ENCODE measurements around the gene DCHS2.
A peak's percentile ranks its signal among the peaks of the same experiment; 100 is the strongest.

Gene DCHS2

DNA sequence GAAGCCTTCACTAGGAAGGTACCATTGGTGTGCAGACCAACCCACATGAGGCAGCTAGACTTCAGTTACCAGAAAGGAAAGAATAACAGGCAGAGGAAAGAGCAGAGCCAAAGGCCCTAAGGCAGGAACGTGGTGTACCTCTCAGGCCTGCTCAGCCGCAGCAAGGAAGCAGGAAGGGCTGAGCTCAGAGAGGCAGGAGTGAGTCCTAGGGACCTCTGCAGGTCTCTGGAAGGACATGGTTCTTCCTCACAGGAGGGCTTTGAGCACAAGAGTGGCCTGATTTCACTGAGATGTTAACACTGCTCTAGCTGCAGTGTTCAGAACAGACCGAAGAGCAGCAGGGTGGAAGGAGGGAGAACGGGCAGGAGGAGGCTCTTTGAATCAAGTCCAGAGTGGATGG lies 124.6 kb downstream of the DCHS2 start:
- no peak for DNase-seq

GRCh38 chr4:154364066-154364845 lies 127.3 kb downstream of the DCHS2 start:
- DNase-seq: no peak

- DNase-seq: no peak
These were observed 130.1 kb downstream of the DCHS2 start for GRCh38 chr4:154361450-154361849.

- no peak for DNase-seq
These were observed 131.1 kb downstream of the DCHS2 start for GRCh38 chr4:154360491-154360890.

DNA sequence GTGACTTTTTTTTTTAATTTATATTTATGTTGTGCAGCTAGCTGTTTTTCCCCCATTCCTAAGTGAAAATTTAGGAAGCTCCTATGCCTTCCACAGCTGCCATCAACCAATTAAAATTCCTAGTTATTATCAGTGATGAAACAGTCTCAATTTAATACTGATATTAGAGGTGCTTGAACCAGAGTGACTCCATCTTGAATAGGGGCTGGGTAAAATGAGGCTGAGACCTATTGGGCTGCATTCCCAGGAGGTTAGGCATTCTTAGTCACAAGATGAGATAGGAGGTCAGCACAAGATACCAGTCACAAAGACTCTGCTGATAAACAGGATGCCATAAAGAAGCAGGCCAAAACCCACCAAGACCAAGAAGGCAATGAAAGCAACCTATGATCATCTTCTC lies 136.7 kb downstream of the DCHS2 start:
- DNase-seq: no peak

DNA sequence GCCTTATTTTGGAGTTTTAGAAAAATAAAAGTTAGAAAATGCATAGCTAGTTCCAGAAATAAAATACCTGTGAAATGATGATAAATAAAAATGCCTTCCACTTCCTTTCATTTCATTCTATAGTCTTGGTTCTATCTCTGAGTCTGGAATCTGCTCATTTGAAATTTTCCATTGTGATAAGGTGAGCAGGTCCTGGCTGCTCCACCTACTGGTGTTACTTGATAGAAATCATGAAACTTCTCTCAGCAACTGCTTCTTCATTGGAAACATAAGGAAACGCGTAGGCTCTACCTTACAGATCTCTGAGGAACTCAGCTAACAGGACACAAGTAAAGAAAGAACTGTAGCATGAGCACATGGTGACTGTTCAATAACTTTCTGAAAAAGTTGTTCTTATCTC lies 141.8 kb downstream of the DCHS2 start:
- DNase-seq: peak; percentile 4

DNA sequence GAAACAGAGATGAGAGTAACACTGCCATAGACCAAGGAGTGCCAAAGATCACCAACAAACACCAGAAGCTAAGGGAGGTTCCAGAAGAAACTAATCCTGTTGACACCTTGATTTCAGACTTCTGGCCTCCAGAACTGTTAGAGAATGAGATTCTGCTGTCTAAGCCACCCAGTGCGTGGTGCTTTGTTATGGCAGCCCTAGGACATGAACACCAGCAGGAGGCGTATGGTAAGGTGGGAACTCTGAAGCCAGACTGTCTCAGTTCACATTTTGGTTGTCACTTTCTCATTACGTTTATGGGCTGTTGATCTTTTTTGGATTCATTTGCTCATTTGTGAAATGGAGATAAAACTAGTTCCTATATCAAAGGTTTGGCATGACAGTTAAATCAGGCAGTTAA lies 142.9 kb downstream of the DCHS2 start:
- no peak for DNase-seq

GRCh38 chr4:154345359-154345758 lies 146.2 kb downstream of the DCHS2 start:
- DNase-seq: no peak

DNA sequence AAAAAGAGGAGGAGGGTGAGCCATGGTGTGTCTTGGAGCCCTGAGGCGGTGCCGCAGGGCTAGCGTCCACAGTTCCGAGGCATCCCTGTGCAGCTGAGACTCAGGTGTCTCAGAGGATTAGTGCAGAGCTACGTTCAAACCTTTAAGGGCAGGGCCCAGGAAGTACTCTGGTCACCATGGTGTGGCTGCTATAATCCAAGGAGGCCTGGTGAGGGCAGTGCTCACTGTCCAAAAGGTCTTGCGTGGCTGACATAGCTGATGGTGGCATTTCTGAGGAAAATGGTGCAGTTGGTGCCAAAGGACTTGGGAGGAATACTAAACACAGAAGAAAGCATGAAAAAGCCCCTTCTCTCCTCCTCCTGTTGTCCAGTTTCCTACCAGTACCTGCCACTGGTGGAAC lies 146.9 kb downstream of the DCHS2 start:
- DNase-seq: no peak

DNA sequence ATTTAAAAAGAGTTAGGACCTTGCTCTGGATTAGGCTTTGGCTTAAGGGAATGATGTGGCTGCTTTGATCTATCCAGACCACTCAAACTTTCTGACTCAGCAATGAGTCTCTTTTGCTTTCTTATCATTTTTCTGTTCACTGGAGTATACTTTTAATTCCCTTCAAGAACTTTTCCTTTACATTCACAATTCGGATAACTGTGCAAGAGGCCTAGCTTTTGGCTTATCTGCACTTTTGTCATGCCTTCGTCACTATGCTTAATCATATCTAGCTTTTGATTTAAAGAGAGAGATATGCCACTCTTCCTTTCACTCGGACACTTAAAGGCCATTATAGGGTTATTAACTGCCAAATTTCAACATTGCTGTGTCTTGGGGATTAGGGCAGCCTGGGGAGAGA lies 147.9 kb downstream of the DCHS2 start:
- DNase-seq: no peak

- DNase-seq: no peak
These were observed 150.2 kb downstream of the DCHS2 start for GRCh38 chr4:154341448-154341847.

GRCh38 chr4:154335588-154335987 lies 156.0 kb downstream of the DCHS2 start:
- DNase-seq: no peak

DNA sequence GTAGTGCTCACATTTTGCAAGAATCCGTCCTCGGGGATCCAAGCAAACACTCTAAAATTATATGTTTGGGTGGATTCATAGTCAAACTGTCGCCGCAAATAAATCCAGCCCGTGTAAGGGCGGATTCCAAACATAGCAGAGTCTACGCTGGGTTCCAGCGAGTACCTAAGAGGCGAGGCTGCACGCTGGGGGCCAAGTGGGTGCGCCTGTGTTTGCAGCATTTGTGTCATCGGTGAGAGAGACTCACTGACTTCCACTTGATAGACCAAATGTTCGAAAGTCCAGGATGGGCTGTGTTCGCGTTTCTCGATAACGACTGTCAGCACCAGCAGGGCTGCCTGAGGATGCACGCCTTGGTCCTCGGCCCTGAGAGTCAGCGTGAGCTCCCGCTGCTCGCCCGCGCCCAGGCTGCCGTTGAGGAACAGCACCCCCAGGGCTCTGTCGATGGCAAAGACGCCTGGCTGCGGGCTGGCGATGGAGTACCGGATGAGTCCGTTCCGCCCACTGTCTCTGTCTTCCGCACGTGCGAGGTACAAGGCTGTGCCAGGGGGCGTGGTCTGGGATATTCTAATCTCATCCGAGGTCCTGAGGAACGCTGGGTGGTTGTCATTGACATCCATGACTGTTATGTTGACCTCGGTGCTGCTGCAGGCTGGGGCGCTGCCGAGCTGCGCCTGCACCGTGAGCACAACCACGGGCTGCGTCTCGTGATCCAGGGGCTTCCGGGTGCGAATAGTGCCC lies 158.7 kb downstream of the DCHS2 start:
- peak; percentile 76 for DNase-seq

- no peak for DNase-seq
These were observed 161.7 kb downstream of the DCHS2 start for GRCh38 chr4:154329939-154330338.

DNA sequence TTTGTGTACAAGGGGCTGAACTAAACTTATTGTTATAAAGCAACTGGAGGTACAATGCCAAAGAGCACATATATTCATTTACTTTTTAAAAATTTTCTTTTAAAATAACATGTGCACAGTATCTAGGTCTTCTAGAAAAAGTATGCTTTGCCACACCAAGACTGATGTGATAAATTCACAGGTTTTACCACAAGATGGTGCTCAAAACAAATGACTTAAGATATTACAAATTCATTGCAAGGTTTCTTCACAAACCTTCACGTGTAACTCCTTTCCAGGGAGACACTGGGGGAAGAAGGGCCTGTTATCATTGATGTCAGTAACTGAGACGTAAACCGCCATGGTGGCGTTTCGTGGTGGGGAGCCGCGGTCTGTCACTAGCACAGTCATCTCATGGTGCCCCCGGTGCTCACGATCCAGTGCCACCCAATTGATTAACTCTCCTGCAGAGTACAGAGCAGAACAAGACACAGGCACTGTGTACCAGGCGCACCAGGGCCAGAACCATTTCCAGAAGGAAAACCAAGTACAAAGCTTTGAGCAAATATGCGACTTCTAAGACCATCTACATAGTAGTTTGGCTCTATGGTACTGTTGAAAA lies 162.2 kb downstream of the DCHS2 start:
- DNase-seq: no peak

DNA sequence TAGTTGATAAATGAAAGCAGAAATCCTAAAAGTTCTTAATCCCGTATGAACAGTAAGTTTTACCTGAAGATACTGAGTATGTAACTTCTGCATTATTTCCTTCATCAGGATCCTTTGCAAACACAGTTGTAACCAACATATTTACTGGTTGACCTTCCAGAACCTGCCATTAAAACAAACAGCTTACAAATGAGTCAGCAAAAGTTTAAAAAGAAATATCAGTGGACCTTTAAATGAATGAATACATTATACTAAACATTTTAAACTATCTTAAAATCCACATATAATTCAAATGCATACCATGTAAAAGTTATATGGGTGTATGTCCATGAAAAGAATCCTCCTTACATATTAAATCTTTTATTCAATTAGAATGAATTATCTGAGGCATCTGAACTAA lies 163.6 kb downstream of the DCHS2 start:
- DNase-seq: no peak

DNA sequence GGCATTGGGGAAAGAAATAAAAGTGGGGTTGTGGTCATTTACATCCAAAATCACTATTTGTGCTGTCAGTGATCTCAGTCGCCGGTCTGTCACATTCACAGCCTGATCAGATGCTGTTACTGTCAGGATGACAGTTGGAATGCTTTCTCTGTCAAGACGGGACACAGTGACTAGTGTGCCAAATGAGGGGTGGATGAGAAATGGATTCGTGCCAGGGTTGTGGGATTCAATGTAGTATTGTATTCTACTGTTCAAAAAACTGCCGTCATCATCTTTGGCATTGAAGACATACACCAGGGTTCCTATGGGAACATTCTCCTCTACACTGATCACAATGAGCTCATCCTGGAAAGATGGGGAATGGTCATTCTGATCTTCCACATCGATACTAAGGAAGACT lies 171.1 kb downstream of the DCHS2 start:
- no peak for DNase-seq

GRCh38 chr4:154319736-154320135 lies 171.9 kb downstream of the DCHS2 start:
- no peak for DNase-seq

DNA sequence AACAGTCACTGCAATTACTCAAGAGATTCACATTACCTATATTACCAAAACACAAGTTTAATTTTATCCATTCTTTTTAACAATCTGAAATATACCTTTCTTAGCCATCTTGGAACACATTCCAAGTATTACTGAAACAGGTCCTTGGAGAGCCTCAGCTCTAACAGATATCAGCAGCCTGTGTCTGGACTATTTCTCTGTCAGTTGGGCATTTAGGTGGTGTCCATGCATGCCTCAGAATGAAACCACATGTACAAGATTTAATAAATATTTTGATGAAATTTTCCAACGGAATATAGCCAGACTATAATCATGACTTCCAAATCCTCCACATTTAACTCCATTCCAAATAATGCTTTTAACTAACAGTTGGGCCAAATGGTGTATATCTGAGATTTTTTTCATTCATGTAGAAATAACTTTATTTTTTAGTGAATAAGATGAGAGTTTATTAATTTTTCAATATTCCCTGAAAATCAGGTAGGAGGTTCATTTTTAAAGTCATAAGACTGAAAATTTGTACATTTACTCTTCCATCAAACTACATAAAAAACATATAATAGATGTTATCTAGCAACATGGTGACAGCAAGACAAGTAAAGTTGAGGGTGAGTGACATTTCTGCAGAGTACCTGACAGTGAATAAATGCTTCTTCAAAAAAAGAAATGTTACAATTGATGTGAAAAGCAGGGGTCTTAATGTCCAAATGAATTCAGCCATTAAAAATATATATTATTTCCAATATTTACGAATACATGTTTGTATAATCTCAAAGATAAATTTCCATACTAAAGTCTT lies 174.2 kb downstream of the DCHS2 start:
- no peak for DNase-seq

GRCh38 chr4:154315741-154316140 lies 175.9 kb downstream of the DCHS2 start:
- DNase-seq: no peak

DNA sequence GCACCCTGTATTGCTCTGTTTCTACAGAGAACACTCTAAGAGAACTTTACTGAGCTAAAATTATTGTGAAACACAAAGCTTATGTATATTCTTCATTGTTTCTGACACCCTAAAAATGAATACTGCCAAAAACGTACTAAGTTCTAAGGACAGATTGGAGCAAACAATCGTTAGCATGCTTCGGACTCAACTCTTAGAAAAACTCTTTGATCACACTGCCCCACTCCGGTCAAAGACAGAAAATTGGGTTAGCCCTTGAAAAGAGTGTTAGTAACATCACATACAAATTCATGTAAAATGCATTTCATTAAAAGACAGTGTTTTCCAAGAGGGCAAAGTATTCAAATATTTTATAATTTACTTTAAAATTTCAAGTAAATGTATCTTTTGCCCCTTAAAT lies 177.4 kb downstream of the DCHS2 start:
- DNase-seq: no peak

DNA sequence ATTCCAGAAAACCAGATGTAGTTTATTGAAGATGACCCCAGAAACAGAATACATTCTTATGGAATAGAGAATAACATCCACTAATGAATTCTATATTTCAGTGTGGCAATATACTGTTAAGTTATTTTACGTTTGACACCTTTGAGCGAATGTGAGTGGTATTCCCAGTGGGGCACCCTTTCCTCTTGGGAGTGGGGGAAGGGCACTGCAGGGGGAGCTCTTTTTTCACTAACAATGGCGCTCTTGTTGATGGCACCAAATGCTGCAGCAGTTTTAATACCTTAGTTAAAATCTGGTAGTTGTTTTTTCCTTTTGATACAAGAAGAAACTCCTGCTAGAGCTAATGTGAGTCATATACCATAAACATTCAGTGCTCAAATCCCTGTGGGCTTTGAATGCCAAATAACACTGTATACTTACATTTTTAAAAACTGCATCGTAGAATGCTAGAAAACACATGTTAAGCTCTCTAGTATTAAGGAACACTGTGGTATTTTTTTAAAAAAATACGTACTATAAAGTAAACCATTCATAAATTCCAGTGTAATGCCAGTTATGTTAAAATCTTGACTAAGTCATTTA lies 178.5 kb downstream of the DCHS2 start:
- no peak for DNase-seq

DNA sequence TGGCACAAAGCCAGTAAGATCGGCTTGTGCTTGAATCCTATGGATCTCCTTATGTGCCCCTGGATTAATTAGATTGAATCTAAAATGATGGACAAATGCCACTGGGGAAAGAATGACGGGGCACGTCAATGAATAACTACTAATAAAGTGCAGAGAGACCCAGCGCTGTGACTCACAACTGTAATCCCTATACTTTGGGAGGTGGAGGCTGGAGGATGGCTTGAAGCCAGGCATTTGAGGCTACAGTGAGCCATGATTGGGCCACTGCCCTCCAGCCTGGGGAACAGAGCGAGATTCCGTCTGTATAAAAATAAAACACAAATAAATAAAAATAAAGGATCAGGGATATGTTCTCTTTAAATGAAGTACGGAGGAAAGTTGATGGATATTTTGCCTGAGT lies 179.4 kb downstream of the DCHS2 start:
- DNase-seq: no peak
